Motor neuron (in vitro differentiated cells): ENCODE measurements around the gene CDH13. TPM values are rescaled to one million over a fixed set of nuclear protein-coding genes. Genes with fewer than 3 reads are reported as not detected.
A peak's percentile ranks its signal among the peaks of the same experiment; 100 is the strongest.

Experiments used
- ATAC-seq, 8 experiments: fragments of 200-7000 bp; cut with Tn5 transposase; replicated peaks in 6 of 8; 2 replicates each; pipeline ENCODE4 v1.8.0; 2021; ENCODE audit warnings: mild to moderate bottlenecking in 8 of 8, moderate library complexity in 8 of 8
- H3K27ac ChIP-seq, 2 donors: fragments of 250-450 bp; sonication (Bioruptor Pico); 2 replicates each; pipeline ENCODE4 v1.9.0; 2021; ENCODE audit warnings: antibody characterized with exemption in 2 of 2, mild to moderate bottlenecking in 2 of 2, moderate library complexity in 1 of 2
- H3K4me1 ChIP-seq, 2 donors: fragments of 250-450 bp; sonication (Bioruptor Pico); replicated peaks in 1 of 2; 2 replicates each; pipeline ENCODE4 v1.6.1; 2021; ENCODE audit warnings: antibody characterized with exemption in 2 of 2, mild to moderate bottlenecking in 2 of 2, moderate library complexity in 1 of 2
- H3K4me3 ChIP-seq, 5 donors: fragments of 250-450 bp; sonication (Bioruptor Pico); 2 replicates each; pipeline ENCODE4 v1.9.0; 2021; ENCODE audit warnings: antibody characterized with exemption in 5 of 5, mild to moderate bottlenecking in 5 of 5, moderate library complexity in 4 of 5
- WGBS, 10 experiments: fragments of 450-650 bp; shearing (Covaris generic); methylation state at CpG; one replicate each; pipeline ENCODE4 v1.0.0; 2022; 5-methylcytosine and 5-hydroxymethylcytosine counted together
- in situ Hi-C, 9 experiments: fragments of 400-800 bp; cut with MboI; loops; one replicate each; pipeline ENCODE4 v1.15.0; 2021; ENCODE audit warnings: low sequenced_read_pairs in 9 of 9, low pct_unique_long_range_greater_than_20kb in 2 of 9; ENCODE audit not compliant: unreplicated experiment in 9 of 9
- total RNA-seq, 8 experiments: library from RNA; unstranded; fragments of 300-600 nt; gene quantifications; 2 replicates each; pipeline versions ENCODE4 v1.2.3 to v1.2.4, GENCODE V29; 2022

Gene CDH13
- total RNA-seq, 8 experiments from 2014 or later = 0.42 to 10.3 (median 3.4) TPM

DNA sequence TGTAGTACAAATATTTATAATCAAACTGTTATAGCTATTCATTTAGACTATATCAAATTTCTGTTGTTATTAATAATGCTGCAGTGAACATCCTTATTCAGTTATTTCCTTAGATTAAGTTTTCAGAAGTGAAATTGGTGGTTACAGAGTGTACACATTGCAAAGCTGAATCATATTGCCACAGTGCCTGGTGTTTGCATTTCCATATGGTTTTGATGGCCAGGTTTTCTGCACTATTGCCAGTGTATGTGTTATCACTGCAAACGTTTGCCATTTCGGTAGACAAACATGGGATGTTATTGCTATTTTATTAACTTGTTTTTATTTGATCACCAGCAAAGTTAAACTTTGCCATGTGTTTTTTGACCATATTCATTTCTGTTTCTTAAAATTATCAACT lies 259.4 kb downstream of the CDH13 start:
- no peak for ATAC-seq
- 0 to 100% (median 74%) methylated on average over 1 to 2 of the region's 2 CpGs; no CpG with 5 or more reads in 2 of the 10 experiments for WGBS, 10 experiments
- in situ Hi-C loops = no loop called here
- H3K27ac ChIP-seq = no peak overlapping the region
- peaks cover 6 to 11% of the 10 kb centered on the region in 2 donors for H3K4me1 ChIP-seq
- no peak overlapping the region for H3K4me3 ChIP-seq

DNA sequence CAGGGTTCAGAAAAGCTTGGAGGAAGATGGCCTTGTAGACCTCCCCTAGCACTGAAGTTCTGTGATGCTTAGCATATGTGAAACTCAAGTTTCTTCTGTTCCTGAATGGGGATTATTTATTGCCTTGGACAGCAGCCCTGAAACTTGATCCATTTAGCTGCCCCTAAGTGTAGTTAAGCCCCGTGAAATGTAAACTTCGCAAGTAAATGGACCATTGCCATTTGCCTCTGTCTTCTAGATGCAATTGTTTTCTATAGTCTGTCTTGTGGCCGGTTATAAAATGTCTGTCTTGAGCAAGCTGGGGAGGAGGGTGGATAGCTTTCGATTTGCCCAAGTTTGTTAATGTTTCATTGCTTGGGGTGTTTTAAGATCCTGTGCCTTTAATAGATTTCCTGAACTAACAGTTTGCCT lies 261.8 kb downstream of the CDH13 start:
- no peak overlapping the region for H3K27ac ChIP-seq
- 0 to 86% (median 42%) methylated on average over 1 to 4 of the region's 4 CpGs; no CpG with 5 or more reads in 1 of the 10 experiments for WGBS, 10 experiments
- H3K4me3 ChIP-seq = no peak overlapping the region
- peak in 3 of 8 experiments; percentile 35 to 59 (median 45) for ATAC-seq
- in situ Hi-C loops = no loop called here
- peaks cover 0 to 2% of the 10 kb centered on the region in 2 donors for H3K4me1 ChIP-seq

DNA sequence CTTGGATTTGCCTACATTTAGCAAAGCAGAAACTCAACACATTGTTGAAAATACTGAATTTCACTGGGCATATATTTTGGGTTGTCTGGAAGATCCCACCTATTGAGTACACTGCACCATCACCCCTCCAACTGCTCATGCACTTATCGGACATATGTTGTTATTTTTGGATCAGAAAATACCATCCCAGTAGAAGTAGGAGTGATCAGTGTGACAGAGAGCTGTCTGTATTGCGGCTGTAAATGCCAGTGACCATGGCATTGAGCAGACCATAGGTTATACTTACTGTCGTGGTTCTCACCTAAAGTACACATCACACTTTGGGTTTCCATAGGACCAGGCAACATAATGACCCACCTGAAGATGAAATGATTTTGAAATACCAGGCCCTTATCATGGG lies 264.7 kb downstream of the CDH13 start:
- H3K4me3 ChIP-seq = no peak overlapping the region
- H3K27ac ChIP-seq = no peak overlapping the region
- WGBS, 10 experiments = 36 to 100% (median 83%) methylated on average over 1 to 3 of the region's 3 CpGs; no CpG with 5 or more reads in 3 of the 10 experiments
- H3K4me1 ChIP-seq = peaks cover 0 to 2% of the 10 kb centered on the region in 2 donors
- ATAC-seq = no peak
- in situ Hi-C loops = no loop called here

DNA sequence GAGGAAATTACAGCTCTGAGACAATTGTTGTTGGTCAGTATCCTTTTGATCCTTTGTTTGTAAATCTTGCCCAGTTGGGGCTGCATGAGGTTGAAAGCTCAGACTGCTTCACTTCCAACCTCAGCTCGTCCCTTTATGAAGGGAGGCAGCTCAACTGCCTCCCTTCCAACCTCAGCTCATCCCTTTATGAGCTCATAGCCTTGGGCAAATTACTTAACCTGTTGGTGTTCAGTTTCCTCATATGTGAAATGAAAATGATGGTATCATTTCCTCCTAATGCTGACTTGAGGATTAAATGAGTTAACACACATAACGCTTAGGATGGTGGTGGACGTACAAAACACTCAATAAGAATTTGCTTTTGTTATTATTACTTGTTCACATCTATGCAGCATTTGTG lies 265.1 kb downstream of the CDH13 start:
- Histone ChIP-seq H3K4me3 (no peak overlapping the region), H3K27ac (no peak overlapping the region), H3K4me1 (peaks cover 0 to 2% of the 10 kb centered on the region in 2 donors)
- no peak for ATAC-seq
- in situ Hi-C loops = no loop called here
- 33 to 94% (median 76%) methylated on average over 1 to 3 of the region's 3 CpGs; no CpG with 5 or more reads in 3 of the 10 experiments for WGBS, 10 experiments

DNA sequence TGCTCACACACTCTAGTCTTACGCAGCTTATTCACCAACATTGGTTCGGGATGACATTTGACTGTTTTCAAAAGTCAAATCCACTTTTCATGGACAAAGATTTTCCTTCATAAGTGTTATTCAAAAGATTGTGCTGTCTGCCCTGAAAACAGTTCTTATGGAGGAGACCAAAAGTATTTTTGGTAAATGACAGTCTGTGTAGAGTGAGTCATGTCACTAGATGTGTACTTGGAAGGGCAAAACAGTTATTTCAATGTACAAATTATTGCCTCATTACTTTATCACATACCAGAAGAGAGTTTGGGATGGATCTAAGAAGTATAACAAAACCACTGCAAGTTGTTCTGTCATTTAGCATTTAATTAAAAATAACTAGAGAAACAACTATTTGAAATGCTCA lies 265.6 kb downstream of the CDH13 start:
- Histone ChIP-seq H3K4me3 (no peak overlapping the region), H3K27ac (no peak overlapping the region), H3K4me1 (peaks cover 0 to 2% of the 10 kb centered on the region in 2 donors)
- in situ Hi-C loops = no loop called here
- peak in 1 of 8 experiments; percentile 65 for ATAC-seq
- 60 to 100% (median 86%) methylated on average over 1 to 2 of the region's 2 CpGs; no CpG with 5 or more reads in 5 of the 10 experiments for WGBS, 10 experiments

DNA sequence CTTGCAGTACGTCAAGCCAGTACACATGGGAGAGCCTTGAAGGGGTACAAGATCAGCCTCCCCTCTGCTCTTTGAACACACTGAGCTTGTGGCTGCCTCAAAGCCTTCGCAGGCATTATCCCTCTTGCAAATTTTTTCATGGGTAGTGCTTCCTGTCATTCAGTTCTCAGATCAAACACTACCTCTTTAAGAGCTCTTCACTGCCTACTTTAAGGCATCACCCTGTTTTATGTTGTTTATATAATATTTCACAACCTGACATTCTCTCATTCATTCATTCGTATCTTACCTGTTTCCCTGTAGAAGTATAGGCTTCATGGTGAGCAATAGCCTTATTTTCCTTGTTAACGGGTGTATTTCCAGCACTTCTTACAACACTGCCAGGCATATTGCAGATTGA lies 269.1 kb downstream of the CDH13 start:
- Histone ChIP-seq H3K4me1 (peaks cover 10 to 18% of the 10 kb centered on the region in 2 donors), H3K4me3 (no peak overlapping the region), H3K27ac (no peak overlapping the region)
- 29 to 100% (median 64%) methylated on average over 1 to 4 of the region's 4 CpGs; no CpG with 5 or more reads in 2 of the 10 experiments for WGBS, 10 experiments
- in situ Hi-C loops = no loop called here
- ATAC-seq = no peak

DNA sequence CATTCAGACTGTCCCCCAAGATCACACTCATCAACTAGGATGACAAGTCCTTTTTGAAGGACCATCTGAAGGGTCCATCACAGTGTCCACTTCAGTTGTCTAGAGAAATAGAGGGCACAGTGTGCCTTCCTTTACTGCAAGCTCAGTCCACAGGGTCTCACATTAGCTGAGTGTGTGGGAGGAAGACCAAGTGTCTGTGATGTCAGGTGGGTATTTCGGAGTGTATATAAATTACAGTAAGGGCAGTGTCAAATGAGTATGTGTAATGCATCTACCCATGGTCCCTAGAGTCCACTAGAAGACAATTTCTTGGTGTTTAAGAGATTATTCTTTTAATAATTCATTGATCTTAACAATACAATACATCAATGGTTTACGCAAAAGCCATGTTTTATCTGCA lies 272.2 kb downstream of the CDH13 start:
- in situ Hi-C loops = no loop called here
- peaks cover 14 to 25% of the 10 kb centered on the region in 2 donors for H3K4me1 ChIP-seq
- H3K4me3 ChIP-seq = no peak overlapping the region
- 67 to 100% (median 89%) methylated on average over 1 to 2 of the region's 2 CpGs; no CpG with 5 or more reads in 2 of the 10 experiments for WGBS, 10 experiments
- peak in 2 of 8 experiments; percentile 25 to 27 for ATAC-seq
- no peak overlapping the region for H3K27ac ChIP-seq

DNA sequence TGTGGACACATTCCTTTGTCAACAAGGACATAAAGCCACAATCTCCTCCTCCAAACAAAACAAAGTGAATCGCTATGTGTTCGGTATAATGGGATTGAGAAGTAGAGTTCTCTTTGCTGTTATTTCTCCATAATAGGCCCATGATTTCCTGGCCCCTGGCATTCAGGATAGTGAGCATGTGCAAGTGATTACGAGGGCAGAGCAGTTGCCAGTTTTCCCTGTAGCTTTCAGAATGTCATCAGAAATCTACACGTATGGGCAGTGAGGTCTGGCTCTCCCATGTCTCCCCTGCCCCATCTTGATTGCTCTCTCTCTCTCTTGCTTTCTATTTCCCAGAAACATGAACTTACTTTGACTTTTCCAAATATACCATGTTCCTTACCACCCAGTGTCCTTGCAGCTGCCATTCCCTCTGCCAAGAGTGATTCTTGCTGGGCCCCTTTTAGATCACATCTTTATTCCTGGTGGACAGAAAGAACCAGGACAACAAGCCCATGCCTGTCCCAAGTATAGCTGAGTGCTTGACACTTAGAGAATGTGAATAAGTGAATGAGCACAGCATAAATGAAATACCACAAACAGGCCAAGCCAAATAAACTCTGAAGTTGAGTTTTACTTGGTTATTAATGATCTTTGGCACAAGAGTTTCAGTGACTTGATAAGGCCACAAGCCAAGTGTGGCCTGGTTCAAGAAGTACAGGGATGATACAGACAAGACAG lies 273.1 kb downstream of the CDH13 start:
- 52 to 95% (median 94%) methylated on average over 2 to 4 of the region's 4 CpGs; no CpG with 5 or more reads in 3 of the 10 experiments for WGBS, 10 experiments
- H3K4me3 ChIP-seq = no peak overlapping the region
- in situ Hi-C loops = no loop called here
- H3K4me1 ChIP-seq = peaks cover 14 to 25% of the 10 kb centered on the region in 2 donors
- peak in 1 of 8 experiments; percentile 82 for ATAC-seq
- H3K27ac ChIP-seq = no peak overlapping the region

DNA sequence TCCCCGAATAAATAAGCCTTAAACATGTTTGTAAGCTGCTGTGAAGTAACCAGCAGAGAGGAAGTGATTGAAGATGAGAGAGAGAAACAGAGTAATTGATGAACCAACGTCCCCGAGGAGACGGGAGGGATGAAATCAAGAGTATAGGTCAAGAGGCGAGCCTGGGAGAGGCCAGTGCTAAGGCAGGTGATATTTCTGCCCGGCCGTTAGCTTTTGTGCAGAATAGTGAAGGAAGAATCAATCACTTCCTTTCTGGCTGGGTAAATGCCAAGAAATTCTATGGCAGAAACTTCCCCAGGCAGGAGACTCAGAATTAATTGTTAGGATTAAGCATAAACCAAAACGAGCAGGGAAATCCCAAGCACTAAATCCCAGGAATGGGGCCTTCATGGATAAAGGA lies 273.8 kb downstream of the CDH13 start:
- Histone ChIP-seq H3K27ac (no peak overlapping the region), H3K4me1 (peaks cover 14 to 25% of the 10 kb centered on the region in 2 donors), H3K4me3 (no peak overlapping the region)
- ATAC-seq = peak in 4 of 8 experiments; percentile 77 to 88 (median 84)
- in situ Hi-C loops = no loop called here
- 32 to 100% (median 55%) methylated on average over 1 to 8 of the region's 8 CpGs for WGBS, 10 experiments

DNA sequence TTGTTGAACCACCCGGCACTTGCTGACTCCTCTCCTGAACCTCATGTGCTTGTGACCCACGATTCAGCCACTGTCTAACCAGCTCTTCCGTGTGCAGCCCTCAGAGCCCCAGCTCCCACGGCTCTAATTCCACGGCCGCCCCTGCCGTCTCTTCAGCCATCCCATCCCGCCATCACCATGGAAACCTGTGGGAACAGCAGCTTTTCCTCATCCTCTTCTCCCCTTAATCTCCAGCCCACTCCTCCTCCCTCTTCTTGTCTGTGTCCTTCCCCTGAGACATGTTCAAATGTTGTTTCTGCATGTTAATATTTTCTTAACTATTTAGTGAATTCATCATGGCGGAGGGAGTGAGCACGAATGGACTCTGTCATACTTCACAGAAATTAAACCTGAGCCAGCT lies 285.2 kb downstream of the CDH13 start:
- ATAC-seq = no peak
- WGBS, 10 experiments = 48 to 100% (median 87%) methylated on average over 2 to 9 of the region's 10 CpGs; no CpG with 5 or more reads in 1 of the 10 experiments
- Histone ChIP-seq H3K4me1 (no peaks in the 10 kb centered on the region), H3K27ac (no peak overlapping the region), H3K4me3 (no peak overlapping the region)
- in situ Hi-C loops = no loop called here

DNA sequence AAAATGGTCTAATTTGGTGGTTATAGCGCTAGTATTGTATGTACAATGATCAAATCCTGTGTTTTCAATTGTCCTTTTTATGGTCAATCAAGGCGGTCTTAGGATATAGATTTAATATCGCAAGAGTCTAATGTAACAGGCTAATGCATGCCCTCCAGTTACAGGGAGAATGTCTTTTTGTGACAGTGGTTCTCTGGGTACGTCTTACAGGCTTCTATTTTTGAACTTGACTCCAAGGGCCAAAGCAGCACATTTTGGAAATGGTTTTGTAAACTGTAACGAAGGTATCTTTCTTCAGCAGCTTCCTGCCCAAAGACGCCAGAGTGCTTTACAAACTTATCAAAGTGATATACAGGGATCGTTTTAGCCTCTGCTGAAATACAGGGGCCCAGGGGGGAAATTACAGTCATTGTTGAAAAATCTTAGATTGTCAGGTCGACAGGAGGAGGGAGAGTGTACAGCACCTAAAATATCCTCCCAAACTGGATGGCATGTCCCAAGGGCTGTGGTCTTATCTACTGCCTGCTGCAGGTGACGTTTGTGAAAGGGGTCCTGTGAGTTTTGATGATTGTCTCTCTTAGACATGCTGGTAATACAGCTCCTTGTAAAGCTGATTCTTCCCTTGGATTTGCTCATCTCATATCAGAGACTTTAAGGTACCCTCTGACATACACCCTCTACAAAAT lies 288.5 kb downstream of the CDH13 start:
- ATAC-seq = no peak
- no peak overlapping the region for H3K27ac ChIP-seq

DNA sequence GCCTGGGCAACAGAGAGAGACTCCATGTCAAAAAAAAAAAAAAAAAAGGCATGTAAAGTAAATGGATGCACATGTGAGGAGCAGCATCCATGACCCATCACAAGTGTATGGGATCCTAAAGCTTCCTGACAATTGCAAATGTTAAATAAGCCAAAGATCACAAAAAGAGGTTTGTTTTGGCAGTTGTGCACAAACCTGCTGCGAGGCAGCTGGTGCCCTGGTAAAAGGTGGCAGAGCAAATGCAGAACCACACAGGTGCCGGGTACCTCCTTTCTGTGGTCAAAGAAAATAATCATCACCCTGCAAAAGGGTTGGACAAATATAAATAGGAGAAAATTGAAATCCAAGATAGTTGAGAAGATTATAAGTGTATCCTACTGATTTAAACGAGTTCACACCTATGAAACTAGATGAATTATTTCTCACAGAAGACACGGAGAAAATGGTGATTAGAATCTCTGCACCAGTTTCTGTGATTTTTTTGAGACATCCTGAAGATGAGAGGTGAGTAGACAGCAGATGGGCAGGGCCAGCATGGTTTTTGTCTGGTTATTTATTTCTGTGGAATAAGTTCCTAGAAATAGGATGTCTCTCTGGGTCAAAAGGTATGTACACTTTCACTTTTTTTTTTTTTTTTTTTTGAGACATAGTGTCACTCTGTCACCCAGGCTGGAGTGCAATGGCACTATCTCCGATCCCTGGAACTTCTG lies 291.3 kb downstream of the CDH13 start:
- no peak overlapping the region for H3K27ac ChIP-seq
- no peak for ATAC-seq
- H3K4me3 ChIP-seq = no peak overlapping the region
- H3K4me1 ChIP-seq = no peaks in the 10 kb centered on the region
- in situ Hi-C loops = no loop called here
- WGBS, 10 experiments = 35 to 97% (median 72%) methylated on average over 1 to 5 of the region's 5 CpGs; no CpG with 5 or more reads in 1 of the 10 experiments

More for the DNA sequence above, 288.5 kb downstream of the CDH13 start:
- Histone ChIP-seq H3K4me1 (no peaks in the 10 kb centered on the region), H3K4me3 (no peak overlapping the region)
- WGBS, 10 experiments = 17 to 94% (median 83%) methylated on average over 1 to 8 of the region's 9 CpGs; no CpG with 5 or more reads in 1 of the 10 experiments
- in situ Hi-C loops = no loop called here
